Fibroblast of lung (primary cell): Measurements from ENCODE around the gene LARP4B.

ENCODE experiments used
- EZH2 ChIP-seq: IDR thresholded peaks from 2 replicates; pipeline ENCODE4 v1.5.1; 2012; ENCODE audit warnings: low read length, control low read depth, mild to moderate bottlenecking; ENCODE audit errors: missing control alignments
- TF ChIP-seq, protein P1 (sequence below), 2 donors: IDR thresholded peaks in 1 of 2; conservative IDR thresholded peaks in 1 of 2; 1 replicate in 1 of 2; 2 replicates in 1 of 2; pipeline ENCODE4 v1.5.1; 2011 to 2012; ENCODE audit warnings: low read length in 2 of 2, control low read depth in 1 of 2, inconsistent platforms in 1 of 2, low read depth in 1 of 2, mild to moderate bottlenecking in 1 of 2

DNA sequence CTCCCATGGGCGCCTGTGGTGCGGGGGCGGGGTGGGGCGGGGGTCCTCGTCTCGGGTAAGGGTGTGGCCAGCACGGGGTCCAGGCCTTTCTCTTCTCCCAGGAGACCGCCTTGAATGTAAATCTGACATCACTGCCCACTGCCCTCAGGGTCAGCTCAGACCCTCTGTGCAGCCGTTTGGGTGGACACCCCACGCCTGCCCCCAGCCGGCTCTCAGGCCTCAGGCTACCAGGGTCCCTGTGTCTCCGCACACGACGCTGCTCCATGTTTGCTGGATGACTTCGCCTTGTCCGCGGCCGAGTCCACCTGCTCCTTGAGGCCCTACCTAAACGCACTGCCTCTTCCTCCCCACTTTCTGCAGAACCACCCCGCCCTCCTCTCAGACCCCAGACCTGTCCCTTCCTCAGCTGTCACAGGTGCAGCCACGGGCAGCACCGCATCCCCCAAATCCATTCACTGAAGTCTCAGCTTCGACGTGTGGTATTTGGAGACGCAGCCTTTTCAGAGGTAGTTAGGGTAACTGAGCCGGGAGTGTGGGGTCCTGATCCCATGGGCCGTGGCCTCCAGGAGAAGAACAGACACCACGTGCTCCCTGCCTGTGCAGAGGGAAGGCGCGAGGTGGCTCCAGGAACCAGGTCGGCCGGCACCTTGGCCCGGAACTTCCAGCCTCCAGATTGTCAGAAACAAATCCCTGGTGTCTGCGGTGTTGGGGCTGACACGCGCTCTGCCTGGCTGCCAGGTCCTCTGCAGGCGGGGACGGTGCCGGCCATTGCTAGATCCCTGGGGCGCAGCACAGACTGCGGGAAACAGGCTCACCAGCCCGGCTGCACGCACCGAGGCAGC lies 144.7 kb downstream of the LARP4B start:
- TF ChIP-seq, protein P1, sequence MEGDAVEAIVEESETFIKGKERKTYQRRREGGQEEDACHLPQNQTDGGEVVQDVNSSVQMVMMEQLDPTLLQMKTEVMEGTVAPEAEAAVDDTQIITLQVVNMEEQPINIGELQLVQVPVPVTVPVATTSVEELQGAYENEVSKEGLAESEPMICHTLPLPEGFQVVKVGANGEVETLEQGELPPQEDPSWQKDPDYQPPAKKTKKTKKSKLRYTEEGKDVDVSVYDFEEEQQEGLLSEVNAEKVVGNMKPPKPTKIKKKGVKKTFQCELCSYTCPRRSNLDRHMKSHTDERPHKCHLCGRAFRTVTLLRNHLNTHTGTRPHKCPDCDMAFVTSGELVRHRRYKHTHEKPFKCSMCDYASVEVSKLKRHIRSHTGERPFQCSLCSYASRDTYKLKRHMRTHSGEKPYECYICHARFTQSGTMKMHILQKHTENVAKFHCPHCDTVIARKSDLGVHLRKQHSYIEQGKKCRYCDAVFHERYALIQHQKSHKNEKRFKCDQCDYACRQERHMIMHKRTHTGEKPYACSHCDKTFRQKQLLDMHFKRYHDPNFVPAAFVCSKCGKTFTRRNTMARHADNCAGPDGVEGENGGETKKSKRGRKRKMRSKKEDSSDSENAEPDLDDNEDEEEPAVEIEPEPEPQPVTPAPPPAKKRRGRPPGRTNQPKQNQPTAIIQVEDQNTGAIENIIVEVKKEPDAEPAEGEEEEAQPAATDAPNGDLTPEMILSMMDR (conservative IDR thresholded peaks at IDR 0.05 in 1 of 2, IDR thresholded peaks at IDR 0.05 in 1 of 2; ENCODE audit: low read depth in 1 of 2, low read length in 2 of 2) = no peak
- no peak for TF ChIP-seq EZH2
